K562 treated with DMSO at 1 percent for 12 hours (cell line): ENCODE results near the gene CDKN2B. TPM values are rescaled to one million over a fixed set of nuclear protein-coding genes. Genes with fewer than 3 reads are reported as not detected.

Experiments
- total RNA-seq: library from RNA; unstranded; fragments of 300-600 nt; gene quantifications from 2 replicates; pipeline ENCODE4 v1.2.3, GENCODE V29; 2022; ENCODE audit not compliant: insufficient read depth

The CDKN2B gene, protein sequence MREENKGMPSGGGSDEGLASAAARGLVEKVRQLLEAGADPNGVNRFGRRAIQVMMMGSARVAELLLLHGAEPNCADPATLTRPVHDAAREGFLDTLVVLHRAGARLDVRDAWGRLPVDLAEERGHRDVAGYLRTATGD
- total RNA-seq: not detected in 2 replicates

GRCh38 chr9:22008717-22009505 is at the start of gene CDKN2B:
TSS of gene CDKN2B (minus strand) at chr9:22009305. CDS start at chr9:22008953, 352 bp downstream.

GRCh38 chr9:21994556-21995005 is 14.5 kb downstream of the CDKN2B start, which contains the start of gene CDKN2B-AS1:
TSS of gene CDKN2B-AS1 (plus strand) at chr9:21994791.

GRCh38 chr9:21993893-21994555 is 15.1 kb downstream of the CDKN2B start, which contains the start of gene CDKN2A:
TSS of gene CDKN2A (minus strand) at chr9:21994392.

Other genes starting within 250 kb of the CDKN2B start
- gene MTAP, start 206.7 kb downstream of the CDKN2B start, total RNA-seq: not detected in 2 replicates
- not detected in 2 replicates for gene CDKN2A, start 14.9 kb downstream of the CDKN2B start, total RNA-seq
- not detected in 2 replicates for gene CDKN2B-AS1, start 14.5 kb downstream of the CDKN2B start, total RNA-seq